NCI-H146 treated with DMSO at 0.1 percent for 48 hours (cell line): ENCODE data around the gene TUBB2B.

Experiments used
- DNase-seq: peaks from one replicate; lab custom pipeline; 2025; ENCODE audit not compliant: unreplicated experiment; lab: John Stamatoyannopoulos, UW

TUBB2B gene

DNA sequence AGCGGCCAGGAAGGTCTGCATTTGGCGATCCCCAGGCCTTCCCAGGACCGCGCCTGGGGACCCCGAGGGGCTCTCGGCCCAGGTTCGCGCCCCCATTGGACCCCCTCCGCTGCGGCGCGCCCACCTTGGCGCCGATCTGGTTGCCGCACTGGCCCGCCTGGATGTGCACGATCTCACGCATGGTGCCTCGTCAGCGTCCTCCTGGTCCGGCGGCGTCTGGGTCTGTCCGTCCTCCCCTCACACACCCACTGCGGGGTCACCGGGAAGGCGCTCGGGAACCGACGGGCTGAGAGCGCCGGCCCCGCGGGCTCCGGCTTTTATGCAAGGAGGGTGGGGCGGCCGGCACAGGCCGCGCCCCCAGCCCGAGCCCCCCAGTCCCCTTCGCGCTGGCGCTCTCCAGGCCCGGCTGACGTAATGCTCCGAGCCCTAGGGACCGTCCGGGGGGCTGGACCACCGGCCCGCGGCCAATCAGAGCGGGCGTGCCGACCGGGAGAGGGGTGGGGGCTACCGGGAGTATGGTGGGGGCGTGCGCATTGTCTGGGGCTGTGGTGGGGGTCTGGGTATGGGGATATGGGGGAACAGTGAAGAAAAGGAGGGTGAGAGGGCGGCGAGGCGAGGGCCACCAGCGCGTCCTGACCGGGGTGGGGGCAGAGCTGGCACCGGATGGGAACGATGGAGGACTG, at the start of gene TUBB2B:
TUBB2B (minus strand) TSS at position 291 of the 683 bp plus-strand sequence; CDS start at position 181, 110 bp downstream.
- peak; percentile 90 for DNase-seq

DNA sequence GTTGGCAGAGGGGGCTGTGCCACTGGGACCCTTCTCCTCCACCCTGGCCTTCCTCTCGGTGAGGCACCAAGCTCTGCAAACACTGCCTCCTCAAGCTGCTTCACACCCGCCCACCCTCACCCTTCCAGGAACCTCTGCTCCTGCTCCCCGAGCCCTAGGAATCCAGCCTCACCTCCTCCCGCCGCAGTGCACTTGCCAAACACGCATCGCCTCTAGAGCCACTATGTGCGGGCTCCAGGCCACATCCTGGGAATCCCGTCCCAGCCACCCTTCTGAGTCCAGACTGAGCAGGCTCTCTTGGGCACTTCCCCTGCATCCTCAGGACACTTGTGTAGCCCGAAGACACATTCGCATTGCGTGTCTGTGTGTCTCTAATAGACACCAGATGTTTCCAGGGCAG, 49.8 kb upstream of the TUBB2B start:
- no peak for DNase-seq

DNA sequence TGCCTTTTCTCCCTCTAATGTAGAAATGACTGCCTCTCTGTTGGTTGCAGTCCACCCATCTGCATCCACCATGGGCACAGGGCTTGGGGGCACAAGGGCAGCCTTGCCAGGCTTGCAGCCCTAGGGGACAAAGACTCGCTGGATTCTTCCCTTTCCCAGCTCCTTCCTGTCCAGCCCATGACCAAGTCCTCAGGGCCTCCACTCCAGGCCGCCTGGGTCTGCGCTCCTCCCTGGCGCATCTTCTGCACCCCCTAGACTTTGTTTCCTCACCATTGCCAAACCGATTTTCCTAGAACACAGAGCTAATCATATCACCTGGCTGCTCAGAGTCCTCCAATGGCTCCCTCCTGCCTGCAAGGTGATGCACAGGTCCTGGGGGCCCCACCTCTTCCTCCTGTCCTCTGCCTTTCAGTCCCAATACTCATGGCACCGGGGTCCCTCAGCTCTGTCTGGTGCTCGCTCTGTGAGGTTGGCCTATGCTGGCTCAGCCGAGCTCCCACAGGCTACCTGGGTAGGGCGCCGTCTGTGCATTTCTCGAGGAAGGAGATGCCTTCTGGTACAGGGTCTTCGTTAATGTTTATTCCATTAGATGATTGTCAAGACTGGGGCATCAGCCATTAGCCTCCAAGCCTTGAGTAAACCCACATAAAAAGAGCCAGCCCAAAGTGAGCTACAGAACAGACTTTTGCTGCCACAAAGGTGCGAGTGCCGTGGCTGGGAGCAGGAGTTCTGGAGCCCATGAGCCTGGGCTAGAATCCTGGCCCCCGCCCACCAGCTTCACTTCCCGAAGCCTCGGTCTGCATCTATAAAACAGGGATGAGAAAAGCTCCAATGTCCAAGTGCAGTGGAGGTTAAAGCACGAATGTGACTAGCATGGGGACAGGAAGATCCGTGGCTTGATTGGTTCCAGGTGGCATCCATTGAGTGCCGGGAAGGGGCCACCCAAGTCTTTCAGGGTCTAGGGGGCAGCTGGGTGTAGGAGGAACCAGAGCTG, 49.0 kb upstream of the TUBB2B start:
- DNase-seq: no peak

DNA sequence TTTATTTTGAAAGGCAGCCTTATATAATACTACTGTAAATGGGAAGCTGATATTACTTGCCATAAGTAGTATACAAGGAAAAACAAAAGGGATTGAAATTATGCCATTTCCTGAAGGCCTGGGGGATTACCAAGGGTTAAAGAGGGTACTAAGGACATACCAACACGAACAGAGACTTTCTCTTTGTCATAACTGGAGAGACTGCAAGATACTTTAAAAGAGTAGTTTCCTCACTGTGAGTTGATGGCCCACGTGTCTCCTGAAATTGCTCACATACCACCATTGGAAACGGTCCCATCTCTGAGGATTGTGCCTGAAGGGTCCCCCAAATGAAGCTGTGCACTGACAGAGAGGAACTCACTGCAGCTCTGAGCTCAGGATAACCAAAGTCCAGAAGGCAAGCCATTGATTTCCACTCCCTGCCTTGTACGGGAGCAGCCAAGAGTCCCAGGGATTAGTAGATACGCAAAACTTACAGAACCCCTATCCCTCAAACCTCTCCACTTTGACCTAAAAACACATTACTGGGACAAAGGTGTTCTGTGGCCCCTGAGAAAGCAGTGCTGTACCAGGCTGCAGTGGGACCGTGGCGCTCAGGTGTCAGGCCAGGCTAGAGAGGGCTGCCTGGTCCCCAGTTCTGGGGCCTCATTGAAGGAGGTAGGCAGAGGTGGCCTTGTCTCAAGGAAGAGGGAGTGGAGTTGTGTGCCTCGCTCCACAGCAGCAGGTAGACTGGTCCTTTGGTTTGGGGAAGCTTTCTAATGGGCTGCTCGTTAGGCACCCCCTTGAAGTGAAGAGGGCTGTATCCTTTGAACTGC, 46.5 kb upstream of the TUBB2B start:
- no peak for DNase-seq

DNA sequence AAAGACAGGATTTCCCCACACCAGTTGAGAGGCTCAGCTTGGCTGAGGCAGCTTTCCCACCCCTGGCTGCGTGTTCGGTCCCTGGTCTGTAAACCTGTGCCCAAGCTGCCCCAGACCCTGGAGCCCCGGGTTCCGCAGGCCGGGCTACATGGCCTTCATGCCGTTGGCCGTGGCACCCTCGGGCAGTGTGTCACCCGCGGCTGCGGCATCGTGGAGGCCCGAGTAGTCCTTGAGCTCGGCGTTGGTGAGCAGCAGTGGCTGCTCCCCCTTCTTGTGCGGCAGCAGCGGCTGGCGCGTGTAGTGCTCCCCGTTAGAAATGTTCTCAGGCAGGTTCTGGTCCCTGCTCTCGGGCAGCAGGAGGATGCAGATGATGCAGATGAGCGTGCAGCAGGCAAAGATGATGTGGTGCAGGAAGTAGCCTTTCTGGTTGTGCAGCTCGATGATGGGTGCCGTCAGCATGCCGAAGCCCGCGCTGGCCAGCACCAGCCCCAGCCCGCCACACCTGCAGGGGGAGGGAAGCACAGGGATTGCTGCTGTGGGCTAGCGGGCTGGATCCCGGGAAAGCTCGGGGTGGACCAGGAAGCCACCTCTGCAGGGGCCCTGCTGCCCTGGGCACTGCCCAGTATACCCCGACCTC, 45.6 kb upstream of the TUBB2B start:
- no peak for DNase-seq

DNA sequence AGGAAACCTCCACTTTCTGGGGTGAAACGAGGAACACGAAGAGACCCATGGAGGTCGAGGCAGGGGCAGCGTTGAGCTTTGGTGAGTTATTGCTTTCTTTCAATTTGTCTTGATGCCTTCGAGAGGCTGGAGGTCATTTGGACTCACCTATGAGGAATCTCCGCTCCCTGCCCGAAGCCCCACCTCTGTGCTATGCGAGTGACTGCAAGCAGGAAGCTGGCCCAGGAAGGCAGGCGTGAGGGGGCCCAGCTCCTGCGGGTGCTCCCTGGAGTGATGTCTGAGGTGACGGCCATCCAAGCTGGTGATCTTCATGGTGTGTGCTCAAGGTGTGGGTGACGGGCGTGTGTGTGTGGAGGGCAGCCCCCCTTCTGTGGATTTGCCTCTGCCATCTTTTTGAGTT, 44.3 kb upstream of the TUBB2B start:
- no peak for DNase-seq

DNA sequence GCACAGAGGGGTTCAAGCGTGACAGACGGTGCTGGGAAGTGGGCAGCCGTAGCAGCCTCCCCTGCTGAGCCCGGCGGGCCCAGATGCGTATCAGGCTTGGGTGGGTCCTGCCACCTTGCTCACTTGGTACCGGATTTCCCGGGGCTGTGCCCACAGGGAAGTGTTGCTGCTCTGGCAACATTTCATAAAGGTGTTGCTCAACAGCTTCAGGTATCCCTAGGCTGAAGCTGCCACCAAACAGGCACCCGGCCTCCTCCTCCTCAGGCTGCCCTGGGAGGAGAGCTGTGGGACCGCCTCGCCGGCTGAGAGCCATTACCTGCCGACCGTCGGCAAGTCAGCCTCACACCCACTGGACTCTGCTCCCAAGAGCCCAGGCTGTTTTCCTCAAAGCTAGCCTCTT, 42.8 kb upstream of the TUBB2B start:
- DNase-seq: no peak

DNA sequence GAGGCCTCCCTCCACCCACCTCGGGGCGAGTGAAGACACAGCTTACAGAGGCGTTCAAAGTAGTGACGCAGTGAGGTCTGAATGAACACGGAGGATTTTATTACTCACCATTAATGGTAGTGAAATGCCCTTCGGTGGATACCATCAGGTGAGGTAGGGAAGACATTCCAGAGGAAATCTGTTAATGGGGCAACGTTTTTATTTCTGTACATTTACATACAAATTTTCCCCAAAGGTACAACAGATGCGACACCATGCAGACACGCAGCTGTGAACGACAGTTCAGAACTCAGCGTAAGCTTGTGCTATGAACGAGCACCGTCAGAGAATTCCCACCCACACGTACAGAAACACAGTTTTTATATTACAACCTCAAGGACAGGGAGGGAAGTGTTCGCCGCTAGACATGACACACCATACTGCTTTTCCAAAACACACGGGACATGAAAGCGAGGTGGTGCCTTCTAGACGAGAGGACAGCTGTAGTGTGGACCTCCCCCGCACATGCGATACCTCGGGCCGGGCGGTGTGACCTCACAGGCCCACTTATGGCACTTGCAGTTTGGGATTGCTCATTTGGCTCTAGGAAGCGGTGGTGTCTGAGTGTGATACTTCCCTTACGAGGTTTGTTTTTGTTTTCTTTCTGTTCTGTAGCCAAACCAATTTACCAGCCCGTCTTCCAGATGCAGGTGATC, 42.0 kb upstream of the TUBB2B start:
- no peak for DNase-seq

DNA sequence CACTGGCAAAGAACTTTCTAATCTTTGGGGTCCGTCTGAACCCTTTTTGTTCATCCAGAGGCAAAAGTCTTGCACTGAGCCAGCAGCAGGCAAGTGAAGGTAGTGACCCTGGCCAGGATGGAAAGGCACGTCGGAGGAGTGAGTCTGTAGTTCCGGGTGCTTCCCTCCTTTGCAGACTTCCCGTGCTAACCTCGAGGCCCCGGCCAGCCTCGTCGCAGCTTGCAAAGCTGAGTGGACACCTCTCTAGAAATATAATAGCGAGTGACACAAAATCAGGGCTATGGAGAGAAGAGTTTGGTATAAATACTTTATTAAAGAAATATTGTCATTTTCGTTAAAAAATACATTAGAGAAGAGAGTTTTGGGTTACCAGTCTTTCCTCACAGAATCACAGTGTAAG, 41.2 kb upstream of the TUBB2B start:
- no peak for DNase-seq

DNA sequence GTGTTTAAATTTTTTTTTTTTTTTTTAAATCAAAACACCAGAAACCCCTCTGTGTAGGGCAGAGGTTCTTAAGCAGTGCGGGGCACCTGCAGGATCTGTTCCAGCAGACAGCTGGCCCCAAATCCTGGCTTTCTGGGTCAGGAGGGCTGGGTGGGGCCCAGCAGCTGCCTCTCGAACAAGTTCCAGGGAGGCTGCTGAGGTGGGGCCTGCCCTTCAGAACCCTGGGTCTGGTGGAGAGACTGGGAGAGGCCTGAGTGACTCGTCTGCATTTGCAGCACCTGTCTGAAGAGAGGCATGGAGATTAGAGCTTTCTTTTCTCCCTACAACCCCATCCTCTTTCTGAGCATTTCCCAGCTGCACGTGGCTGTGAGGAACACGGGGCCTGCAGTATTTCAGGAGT, 39.7 kb upstream of the TUBB2B start:
- DNase-seq: no peak

DNA sequence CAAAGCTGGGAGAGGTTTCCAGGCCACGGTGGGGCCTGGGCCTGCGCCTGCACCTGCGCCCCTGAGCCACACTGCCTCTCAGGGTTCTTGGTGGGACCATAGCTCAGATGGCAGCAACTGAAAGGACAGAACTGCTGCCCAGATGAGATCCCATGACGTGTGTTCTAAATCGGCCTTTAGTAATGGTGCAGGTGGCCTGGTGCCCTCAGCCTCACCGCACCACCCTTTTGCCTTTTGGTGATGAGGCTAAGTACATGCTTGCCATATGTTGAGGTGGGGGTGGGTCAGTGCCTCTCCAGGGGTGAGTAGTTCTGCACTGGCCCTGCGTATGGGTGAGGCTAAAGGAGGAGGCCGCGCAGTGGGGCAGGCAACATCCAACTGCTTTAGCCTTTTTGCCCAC, 38.7 kb upstream of the TUBB2B start:
- no peak for DNase-seq

DNA sequence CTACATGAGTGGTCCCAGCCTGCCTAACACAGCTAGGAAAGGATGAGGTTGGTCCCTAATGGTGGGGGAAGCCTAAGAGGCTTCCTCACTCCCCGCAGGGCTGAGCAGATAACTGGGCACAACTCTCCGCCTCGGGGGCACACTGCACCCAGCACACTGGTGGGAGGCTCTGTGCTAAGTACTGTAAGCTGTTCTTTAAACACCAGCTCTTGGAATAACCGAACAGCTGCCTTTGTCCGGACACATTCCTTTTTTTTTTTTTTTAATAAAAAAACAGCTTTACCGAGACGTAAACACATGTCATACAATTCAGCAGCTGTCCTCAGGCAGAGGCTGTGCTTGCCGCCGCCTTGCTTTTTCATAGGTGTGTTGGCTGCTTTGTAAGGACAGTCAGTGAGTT, 38.2 kb upstream of the TUBB2B start:
- no peak for DNase-seq

DNA sequence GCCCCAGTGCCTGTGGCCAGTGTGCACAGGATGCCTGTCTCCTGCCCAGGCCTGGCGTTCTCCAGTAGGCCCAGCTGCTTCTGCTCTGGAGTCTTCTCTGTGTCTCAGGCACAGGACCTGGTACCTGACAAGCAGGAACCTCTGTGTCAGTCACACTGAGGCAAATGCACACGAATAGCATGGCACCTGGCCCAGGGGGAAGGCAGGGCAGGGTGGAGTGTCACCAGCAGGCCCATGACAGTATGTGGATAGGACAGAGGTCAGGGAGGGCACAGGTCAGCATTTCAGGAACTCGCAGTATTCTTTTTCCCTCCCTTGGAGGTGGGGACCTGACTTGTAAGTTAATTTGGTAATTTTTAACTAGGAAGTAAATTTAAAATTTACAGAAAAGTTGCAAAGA, 36.9 kb upstream of the TUBB2B start:
- no peak for DNase-seq

DNA sequence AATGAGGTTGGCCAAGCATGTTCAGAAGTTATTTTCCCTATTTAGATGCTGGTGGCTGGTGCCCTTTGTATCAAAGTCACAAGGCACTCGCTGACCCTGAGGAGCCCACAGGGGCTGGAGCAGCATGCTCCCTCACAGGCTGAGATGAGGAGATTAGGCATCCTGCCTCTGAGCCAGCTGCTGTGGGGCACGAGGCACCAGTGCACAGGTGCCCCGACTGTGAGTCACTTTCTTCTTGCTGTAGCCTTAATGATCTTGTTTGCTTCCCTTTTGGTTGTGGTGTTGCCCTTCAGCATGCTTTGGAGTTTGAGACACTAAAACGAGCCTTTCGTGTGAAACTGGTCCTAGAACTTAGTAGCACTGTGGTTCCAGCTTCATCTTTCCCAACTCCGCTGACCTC, 35.6 kb upstream of the TUBB2B start:
- no peak for DNase-seq

DNA sequence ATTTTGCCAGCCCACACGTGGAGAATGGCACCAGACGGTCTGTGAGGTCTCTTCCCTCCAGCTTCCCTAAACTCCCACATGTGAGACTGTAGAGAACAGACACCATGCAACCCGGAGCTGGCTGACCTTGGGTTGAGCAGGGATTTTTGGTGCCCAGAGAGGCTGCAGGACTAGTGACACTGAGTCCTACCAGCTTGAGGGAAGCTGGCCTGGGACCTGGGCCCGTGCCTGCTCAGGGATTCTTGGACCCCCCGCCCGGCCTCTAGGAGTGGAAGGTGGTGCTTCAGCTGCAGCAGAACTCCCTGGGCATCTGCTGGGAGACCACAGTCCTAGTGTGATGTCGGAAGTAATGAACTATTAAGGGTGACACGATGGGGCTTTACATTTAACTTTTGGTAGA, 34.5 kb upstream of the TUBB2B start:
- DNase-seq: no peak

DNA sequence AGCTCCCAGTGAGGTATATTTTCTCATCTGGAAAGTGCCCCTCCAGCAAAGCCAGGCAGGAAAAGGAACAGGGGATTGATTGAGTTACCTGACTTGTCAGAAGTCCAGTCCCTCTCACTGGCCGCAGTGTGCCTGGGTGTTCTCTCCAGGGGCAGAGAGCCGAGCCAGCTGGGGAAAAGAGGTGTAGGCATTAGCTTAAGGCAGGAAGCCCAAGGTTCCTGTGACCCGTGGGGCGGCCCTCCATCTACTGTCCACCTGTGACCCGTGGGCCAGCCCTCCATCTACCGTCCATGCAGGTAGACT, 34.0 kb upstream of the TUBB2B start:
- DNase-seq: no peak

DNA sequence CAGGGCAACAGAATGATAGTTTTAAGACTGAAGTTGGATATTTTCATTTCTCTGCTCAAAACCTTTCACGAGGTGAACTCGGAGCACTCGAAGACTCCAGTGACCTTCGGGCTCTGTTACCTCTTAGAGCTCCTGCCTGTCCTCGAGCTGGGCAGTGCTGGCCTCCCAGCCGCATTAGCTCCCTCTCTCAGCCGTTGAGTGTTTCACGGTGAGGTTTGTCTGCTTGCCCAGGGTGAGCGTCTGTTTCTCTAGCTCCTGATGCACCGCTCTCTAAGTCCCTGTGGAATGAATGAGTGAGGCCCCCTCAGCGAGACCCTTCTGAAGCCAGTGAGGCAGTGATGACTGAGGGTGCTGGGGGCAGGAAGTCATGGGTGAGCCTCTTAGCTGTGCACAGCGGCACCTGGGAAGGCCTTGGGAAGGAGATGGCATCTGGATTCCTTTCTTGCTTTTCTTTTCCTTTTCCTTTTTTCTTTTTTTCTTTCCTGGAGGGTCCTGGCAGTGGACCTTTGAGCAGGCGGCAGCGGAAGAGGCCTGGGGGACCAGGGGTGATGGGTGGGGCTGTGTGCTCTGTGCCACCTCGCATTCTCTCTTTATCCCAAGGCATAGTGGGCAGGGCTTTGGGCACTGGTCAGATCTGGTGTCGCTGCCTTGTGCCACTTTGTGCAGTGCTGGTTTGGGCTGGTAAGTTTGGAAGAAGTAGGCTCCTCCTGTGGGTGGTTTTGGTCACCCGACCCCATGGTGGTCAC, 33.5 kb upstream of the TUBB2B start:
- no peak for DNase-seq

DNA sequence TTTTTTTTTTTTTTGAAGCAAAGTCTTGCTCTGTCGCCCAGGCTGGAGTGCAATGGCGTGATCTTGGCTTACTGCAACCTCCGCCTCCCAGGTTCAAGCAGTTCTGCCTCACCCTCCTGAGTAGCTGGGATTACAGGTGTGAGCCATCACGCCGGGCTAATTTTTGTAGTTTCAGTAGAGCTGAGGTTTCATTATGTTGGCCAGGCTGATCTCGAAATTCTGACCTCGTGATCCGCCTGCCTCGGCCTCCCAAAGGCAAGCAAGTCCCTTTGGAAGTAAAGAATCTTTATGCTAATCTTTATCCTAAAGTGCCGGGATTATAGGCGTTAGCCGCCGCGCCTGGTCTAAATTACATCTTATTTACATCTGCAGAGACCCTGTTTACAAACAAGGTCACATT, 32.8 kb upstream of the TUBB2B start:
- no peak for DNase-seq

DNA sequence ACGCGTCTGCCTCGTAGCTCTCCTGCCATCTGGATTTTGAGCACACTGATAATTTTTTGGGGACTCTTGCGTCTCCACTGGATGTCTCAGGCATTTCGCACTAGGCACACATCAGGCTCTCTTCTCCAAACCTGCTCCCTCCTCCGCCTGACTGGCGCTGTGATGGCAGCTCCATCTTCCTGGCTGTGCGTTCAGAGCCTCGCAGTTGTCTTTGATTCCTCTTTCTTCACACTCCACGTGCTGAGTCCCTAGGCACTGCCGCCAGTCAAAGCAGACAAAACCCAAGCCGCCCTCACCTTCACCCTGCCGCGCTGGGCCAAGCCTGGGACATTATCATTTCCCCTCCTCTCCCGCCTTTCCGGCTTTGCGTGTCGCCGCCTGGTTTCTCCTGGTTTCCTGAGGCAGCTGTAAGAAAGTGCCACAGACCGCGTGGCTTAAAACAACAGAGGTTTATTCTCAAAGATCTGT, 32.1 kb upstream of the TUBB2B start:
- DNase-seq: peak; percentile 20
